K562 (cell line): Measurements from ENCODE around the gene ANK3. TPM values are rescaled to one million over a fixed set of nuclear protein-coding genes. Genes with fewer than 3 reads are reported as not detected.

Experiments
- ELF4 ChIP-seq: fragments of 450-650 bp; formaldehyde crosslinking; IDR thresholded peaks from 2 replicates; pipeline ENCODE4 v1.4.0; 2022; ENCODE audit warnings: missing genetic modification characterization
- HDAC1 ChIP-seq, 2 experiments: fragments of 450-650 bp; IDR thresholded peaks; 2 replicates each; pipeline ENCODE4 v1.6.1; 2016 to 2017; ENCODE audit warnings: inconsistent platforms in 1 of 2, mild to moderate bottlenecking in 1 of 2, moderate library complexity in 1 of 2
- HNRNPH1 ChIP-seq: fragments of 200-400 bp; formaldehyde crosslinking; optimal IDR thresholded peaks from 2 replicates; pipeline ENCODE3; 2017; ENCODE audit warnings: low read depth, mild to moderate bottlenecking, low read length, moderate library complexity
- KHSRP ChIP-seq: fragments of 450-650 bp; IDR thresholded peaks from 2 replicates; pipeline ENCODE4 v1.6.1; 2017
- KLF16 ChIP-seq: IDR thresholded peaks from 2 replicates; pipeline ENCODE4 v1.6.1; 2016; ENCODE audit warnings: antibody characterized with exemption
- PREB ChIP-seq: sonication (generic); formaldehyde crosslinking; IDR thresholded peaks from 2 replicates; pipeline ENCODE4 v1.8.1; 2023; ENCODE audit warnings: mild to moderate bottlenecking, missing genetic modification reagents
- REST ChIP-seq, 2 experiments: fragments of 450-650 bp; formaldehyde crosslinking in 1 of 2; IDR thresholded peaks; 2 replicates each; pipeline versions ENCODE4 v1.4.0 to v1.6.1; 2014 to 2020; ENCODE audit warnings: mild to moderate bottlenecking in 2 of 2, borderline replicate concordance in 1 of 2, low read depth in 1 of 2
- TFE3 ChIP-seq: fragments of 450-650 bp; formaldehyde crosslinking; IDR thresholded peaks from 2 replicates; pipeline ENCODE4 v1.4.0; 2020; ENCODE audit warnings: mild to moderate bottlenecking, mixed read lengths
- VEZF1 ChIP-seq: fragments of 200-800 bp; sonication (Bioruptor generic); IDR thresholded peaks from 2 replicates; pipeline ENCODE4 v1.6.1; 2017; ENCODE audit warnings: missing genetic modification characterization, missing compliant biosample characterization
- ZFP91 ChIP-seq: sonication (generic); formaldehyde crosslinking; IDR thresholded peaks from 2 replicates; pipeline ENCODE4 v1.8.0; 2022; ENCODE audit warnings: mild to moderate bottlenecking, missing genetic modification reagents
- ZNF12 ChIP-seq: sonication (generic); formaldehyde crosslinking; IDR thresholded peaks from 2 replicates; pipeline ENCODE4 v1.4.0; 2020; ENCODE audit warnings: mild to moderate bottlenecking, missing genetic modification reagents
- ZNF143 ChIP-seq: sonication (generic); formaldehyde crosslinking; IDR thresholded peaks from 2 replicates; pipeline ENCODE4 v1.9.0; 2022; ENCODE audit warnings: mild to moderate bottlenecking, missing genetic modification reagents
- ZNF175 ChIP-seq: fragments of 200-800 bp; sonication (Bioruptor generic); IDR thresholded peaks from 2 replicates; pipeline ENCODE4 v1.6.1; 2016; ENCODE audit warnings: low read depth, mild to moderate bottlenecking, missing genetic modification characterization, missing compliant biosample characterization
- polyA plus RNA-seq, 8 experiments: library from polyadenylated mRNA; depleted of rRNA in 4 of 8; stranded (reverse) in 5 of 8; unstranded in 3 of 8; fragments of >200 nt; fragmentation: Nextera tagmentation in 2 of 8; fragmentation: Illumina TruSeq in 1 of 8; extraction: Ambion mirVana in 2 of 8; extraction: Trizol in 1 of 8; gene quantifications; 2 replicates each; pipeline versions ENCODE4 v1.2.1 to v1.2.3, GENCODE V29; 2011 to 2014; ENCODE audit warnings: inconsistent platforms in 1 of 8, missing spikeins in 1 of 8
- total RNA-seq, 7 experiments: library from RNA; depleted of rRNA in 6 of 7; stranded (reverse); fragments of >200 nt in 6 of 7; fragmentation: Illumina TruSeq in 2 of 7; extraction: Trizol in 2 of 7; gene quantifications; 2 replicates each; pipeline versions ENCODE4 v1.2.1 to v1.2.3, GENCODE V29; 2011 to 2021; ENCODE audit warnings: low replicate concordance in 1 of 7

ANK3 gene
- total and polyA plus RNA-seq, 9 of the 15 experiments (the other 6 are each of a cell fraction or from before 2014, with no cell fraction given) = 10.0 to 32.3 (median 17.9) TPM

- no peak for TF ChIP-seq TFE3 (CRISPR knock-in tag)
- no peak for TF ChIP-seq ZFP91 (CRISPR knock-in tag)
- TF ChIP-seq PREB (CRISPR knock-in tag) = no peak
- no peak for TF ChIP-seq ZNF12
- no peak for TF ChIP-seq ZNF143 (CRISPR knock-in tag)
- TF ChIP-seq ZNF175 = no peak
- no peak for TF ChIP-seq ELF4 (CRISPR knock-in tag)
- no peak; a peak in 2 of 4 replicates for TF ChIP-seq HDAC1 (IDR thresholded peaks at IDR 0.05)
- 0 out of 2 replicates have a peak, but pooled peaks have one; percentile 37 for TF ChIP-seq VEZF1
- TF ChIP-seq KLF16 = peak; percentile 67
- no peak for TF ChIP-seq KHSRP
- no peak for TF ChIP-seq HNRNPH1
- no peak for TF ChIP-seq REST (IDR thresholded peaks at IDR 0.05; ENCODE audit: borderline replicate concordance)
- no peak for TF ChIP-seq REST (CRISPR knock-in tag; IDR thresholded peaks at IDR 0.05; ENCODE audit: low read depth)
Measured at GRCh38 chr10:60073397-60073780, 316.3 kb downstream of the ANK3 start (continued).
